SH-SY5Y (cell line): ENCODE results near the gene ANO6.

Experiments
- GATA2 ChIP-seq: IDR thresholded peaks from 2 replicates; pipeline ENCODE4 v1.6.1; 2011; ENCODE audit warnings: mild to moderate bottlenecking, low read depth, low read length
- GATA3 ChIP-seq: IDR thresholded peaks from 2 replicates; pipeline ENCODE4 v1.6.1; 2011; ENCODE audit warnings: low read depth, mild to moderate bottlenecking, low read length, moderate library complexity

The ANO6 gene

DNA sequence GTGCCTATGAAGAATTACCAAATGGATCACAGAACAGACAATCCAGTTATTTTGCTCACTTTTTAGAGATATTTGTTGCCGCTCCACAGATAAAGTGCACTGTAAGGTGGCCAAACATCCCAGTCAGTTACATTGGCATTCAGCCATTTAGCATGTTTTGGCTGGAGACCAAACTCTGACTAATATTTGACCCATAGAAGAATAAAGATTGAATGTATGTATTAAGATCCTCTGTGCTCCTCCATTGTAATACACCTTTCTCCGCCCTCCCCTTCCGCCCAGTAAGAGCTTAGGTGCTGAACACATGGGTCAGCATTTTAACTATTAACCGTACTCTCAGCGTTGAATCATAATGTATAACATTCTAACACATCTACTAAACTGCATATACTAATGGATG lies 163.4 kb downstream of the ANO6 start:
- TF ChIP-seq GATA2 (no peak), GATA3 (no peak)

DNA sequence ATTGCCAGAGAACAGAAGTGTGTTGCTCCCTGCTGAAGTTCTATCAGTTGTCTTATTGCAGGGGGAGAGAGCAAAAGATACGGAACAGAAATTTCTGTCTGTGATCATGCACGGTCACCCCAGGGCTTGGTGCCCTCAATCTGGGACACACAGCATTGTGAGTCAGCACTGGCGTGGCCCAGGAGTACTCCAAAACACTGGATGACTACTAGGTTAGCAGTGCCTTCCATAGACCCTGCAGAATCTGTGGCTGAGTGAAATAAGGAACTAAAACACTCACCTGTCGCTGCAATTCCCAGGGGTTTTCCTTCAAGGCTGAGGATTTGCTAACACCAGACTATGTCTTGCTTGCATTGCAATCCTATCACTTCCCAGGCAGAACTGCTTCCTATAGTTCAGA lies 165.5 kb downstream of the ANO6 start:
- TF ChIP-seq GATA2 (no peak), GATA3 (no peak)

GRCh38 chr12:45388545-45388944 lies 172.7 kb downstream of the ANO6 start:
- no peak for TF ChIP-seq GATA3

DNA sequence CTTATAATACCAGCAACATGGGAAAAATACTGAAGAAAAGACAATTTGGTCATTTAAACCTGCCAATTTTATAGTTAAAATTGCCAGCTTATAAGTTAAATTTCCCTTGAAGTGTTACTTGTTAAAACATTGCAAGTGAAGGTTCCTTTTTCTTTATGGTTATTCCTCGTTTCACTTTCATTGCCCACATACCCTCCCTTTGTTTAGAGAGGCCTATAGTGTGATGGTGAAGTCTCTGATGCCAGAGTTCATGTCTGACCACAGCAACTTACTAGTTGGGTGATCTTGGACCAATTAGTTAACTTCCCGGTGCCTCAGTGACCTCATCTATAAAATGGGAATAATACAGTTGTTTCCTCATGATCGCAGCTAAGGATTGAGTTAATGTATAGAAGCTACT lies 173.5 kb downstream of the ANO6 start:
- TF ChIP-seq GATA3: no peak
- no peak for TF ChIP-seq GATA2

DNA sequence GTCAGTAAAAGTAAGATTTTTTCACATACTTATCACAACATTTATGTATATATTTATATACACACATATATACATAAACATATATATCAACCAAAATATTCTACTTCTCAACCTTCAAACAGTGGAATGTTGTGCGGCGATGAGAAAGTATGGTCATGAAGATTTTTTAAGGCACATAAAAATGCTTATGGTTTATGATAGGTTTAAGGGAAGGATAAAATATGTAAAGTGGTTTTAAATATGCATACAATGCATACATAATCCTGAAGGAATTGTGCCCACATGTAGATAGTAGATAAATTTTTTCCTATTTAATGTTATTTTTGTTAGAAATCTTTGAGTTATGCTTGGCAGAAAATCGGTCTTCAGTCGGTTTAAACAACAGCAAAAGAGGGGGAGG lies 182.7 kb downstream of the ANO6 start:
- no peak for TF ChIP-seq GATA3
- no peak for TF ChIP-seq GATA2

DNA sequence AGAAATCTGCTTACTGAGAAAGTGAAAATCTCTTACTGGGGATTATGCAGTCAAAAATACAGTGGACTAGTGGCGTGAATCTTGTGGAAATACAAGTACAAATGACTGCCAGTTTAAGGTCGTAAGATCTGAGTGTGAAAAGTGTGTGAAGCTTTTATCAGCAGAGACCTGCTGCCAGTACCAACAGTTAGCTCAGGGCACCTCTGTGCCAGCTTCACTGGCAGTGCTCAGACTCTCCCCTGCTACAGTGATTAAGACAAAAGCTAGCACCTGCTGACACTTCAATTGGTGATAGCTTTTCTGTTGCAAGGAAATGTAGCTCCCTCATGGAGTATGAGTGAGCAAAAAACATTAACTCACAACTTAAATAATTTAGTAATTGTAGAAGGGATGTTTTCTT lies 185.1 kb downstream of the ANO6 start:
- TF ChIP-seq GATA3 (no peak), GATA2 (no peak)

DNA sequence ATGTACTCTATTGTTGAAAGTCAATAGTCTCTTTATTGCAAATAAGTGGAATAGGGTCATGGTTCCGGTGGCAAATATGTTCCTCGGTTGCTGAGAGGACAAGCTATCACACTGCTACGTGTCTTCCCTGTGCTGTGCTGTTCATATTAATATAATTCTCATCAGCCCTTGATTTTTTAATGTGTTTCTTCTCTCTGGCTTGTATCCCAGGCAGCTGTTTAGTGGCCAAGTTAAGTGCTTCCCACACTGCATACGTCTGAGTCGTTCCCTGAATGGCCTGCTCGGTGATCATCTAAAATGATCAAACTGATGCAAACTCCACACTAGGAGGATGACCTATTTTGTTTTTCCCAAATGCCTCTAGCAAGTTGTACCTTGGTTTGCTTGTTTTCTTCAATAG lies 186.4 kb downstream of the ANO6 start:
- TF ChIP-seq GATA2 (no peak), GATA3 (no peak)

DNA sequence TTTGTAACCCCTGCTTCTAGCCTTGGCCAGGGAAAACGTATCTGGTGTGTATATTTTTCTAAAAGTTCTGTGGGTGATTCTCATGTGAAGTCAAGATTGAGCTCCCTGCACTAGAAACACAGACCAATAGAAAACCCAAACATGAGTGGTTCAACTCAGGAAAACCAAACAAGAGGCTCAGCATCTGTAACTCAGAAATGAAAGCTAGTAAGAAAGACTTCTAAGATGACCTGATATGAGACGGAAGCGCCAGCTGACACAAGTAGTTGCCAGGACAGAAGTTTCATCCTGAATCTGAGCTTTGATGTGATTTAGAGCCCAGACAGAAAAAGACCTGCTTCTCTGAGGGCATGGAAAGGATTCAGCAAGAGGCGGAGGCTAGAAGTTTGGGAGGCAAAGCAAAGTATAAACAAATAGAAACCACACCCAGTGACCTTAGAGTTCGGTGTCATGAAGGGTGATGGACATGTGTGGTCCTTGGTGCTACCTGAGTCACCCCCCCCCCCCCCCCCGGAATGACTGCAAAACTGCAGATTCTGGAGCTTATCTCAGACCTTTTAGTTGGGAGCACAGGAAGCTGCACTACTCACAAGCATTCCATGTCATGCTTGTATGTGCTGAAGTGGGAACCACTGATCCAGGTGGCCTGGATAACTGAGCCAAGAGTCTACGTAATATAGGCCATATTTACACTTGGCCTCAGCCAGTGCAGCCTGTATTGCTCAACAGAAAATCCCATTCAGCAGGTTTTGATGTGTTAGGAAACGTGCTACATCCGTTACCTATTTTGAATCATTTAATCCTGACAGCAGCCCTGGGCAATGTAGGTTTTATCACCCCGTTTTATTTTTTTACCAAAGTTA lies 191.3 kb downstream of the ANO6 start:
- TF ChIP-seq GATA3: no peak
- TF ChIP-seq GATA2: no peak

DNA sequence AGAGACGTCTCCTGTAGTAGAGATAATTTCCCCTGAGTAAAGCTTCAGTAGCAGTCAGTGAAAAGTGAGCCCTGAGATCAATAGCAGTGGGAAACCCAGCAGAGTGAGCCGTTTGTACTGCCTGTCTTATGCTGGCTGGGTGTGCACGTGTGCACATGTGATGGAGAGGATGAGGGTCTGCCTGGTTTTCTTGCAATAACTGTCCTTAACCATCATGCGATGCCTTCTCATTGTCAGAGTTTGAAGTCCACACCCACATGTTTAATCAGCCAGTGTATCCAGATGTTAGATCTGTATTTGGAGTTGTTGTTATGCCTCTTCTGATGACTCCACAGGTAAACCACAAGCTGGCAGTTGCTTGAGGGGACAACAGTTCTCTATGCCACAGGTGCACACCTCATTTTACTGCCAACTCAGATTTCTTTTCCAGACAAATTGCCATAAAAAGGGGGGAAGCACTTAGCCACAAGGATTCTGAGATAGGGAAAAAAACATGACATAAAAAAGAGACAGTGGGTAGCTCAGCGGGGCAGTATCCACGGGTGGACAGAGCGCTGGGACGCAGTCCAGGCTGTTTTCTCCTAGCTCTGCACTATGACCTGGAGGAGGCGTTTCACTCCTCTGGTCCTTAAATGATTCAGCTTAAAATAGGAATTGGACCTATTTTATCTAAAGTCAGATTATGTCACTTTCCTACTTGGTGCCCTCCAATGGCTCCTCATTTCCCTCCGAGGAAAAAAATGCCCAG lies 192.3 kb downstream of the ANO6 start:
- no peak for TF ChIP-seq GATA3
- no peak for TF ChIP-seq GATA2

DNA sequence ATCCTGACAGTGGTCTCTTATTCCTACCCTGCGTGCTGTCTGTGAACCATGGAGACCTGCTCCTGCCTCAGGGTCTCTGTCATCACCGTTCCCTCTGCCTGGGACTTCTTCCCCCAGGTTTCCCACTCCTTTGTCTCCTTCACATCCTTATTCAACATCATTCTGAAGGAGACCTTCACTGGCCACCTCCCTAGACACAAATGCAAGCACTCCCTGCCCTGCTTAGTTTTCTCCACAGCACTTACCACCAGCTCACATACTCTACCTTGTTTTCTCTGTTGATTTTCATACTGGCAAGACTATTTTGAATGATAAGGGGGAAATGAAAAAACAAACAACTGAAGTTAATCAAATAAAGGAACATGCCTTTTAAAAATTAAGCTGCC lies 192.8 kb downstream of the ANO6 start:
- no peak for TF ChIP-seq GATA3
- TF ChIP-seq GATA2: no peak

- TF ChIP-seq GATA3 (no peak), GATA2 (no peak)
Measured at GRCh38 chr12:45409966-45410365, 194.1 kb downstream of the ANO6 start.

DNA sequence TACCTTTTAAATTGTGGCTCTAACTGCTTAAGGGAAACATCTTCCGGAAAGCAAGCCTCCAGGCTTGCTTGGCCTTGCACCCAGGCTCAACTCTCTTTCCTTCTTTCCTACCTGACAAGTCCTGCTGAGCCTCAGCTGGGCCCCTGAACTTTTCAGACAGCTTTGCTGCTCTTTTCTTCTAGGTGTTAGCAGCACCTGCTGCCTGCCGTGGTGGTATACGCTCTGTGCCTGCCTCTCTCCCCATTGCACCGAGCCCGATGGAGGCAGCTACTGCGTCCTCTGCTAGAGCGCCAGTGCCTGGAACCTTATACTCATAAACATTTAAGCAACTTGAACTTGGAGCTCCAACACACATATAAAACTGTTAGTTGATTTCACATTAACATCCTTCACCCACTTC lies 195.7 kb downstream of the ANO6 start:
- no peak for TF ChIP-seq GATA2
- no peak for TF ChIP-seq GATA3

GRCh38 chr12:45415393-45415817 lies 199.5 kb downstream of the ANO6 start:
- TF ChIP-seq GATA2: no peak
- TF ChIP-seq GATA3: no peak

DNA sequence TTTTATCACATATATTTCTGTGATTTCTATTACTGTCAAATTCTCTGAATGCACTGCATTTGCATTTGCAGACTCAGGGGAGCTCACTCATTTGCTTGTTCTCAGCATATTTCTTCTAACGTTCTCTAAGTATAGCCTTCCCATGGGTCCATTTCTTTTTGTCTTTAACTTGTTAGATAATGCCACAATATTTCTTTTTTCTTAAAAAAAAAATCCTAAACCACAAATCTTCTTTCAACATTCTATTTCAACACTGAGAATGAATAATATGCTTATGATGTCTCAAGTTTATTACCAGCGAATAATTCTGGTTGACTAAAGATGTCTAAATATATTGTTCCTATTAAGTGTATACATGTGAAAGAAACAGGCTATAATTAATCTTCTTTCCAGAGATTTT lies 200.2 kb downstream of the ANO6 start:
- TF ChIP-seq GATA2 (no peak), GATA3 (no peak)

- TF ChIP-seq GATA2 (no peak), GATA3 (no peak)
Measured at GRCh38 chr12:45418520-45418919, 202.6 kb downstream of the ANO6 start.
